GM19438 (cell line): ENCODE data around the gene VSIG8.

Experiments
- ATAC-seq: cut with Tn5 transposase; IDR thresholded peaks from one replicate; pipeline ENCODE4 v1.9.1; 2021; ENCODE audit warnings: low read depth; ENCODE audit not compliant: unreplicated experiment

Gene VSIG8

GRCh38 chr1:159860456-159860855 is 2.0 kb downstream of the VSIG8 start:
- no peak for ATAC-seq

GRCh38 chr1:159859767-159860322 is 2.6 kb downstream of the VSIG8 start:
- no peak for ATAC-seq

- ATAC-seq, result no peak
Observed at GRCh38 chr1:159857889-159858288, 4.6 kb downstream of the VSIG8 start.

- no peak for ATAC-seq
Observed at GRCh38 chr1:159856576-159856975, 5.9 kb downstream of the VSIG8 start.

GRCh38 chr1:159855709-159856108 is 6.7 kb downstream of the VSIG8 start:
- ATAC-seq, result no peak

- ATAC-seq, result peak; percentile 88
Observed at GRCh38 chr1:159854693-159855192, 7.7 kb downstream of the VSIG8 start.

- ATAC-seq, result peak; percentile 3
Observed at GRCh38 chr1:159854116-159854692, 8.3 kb downstream of the VSIG8 start.

- no peak for ATAC-seq
Observed at GRCh38 chr1:159853417-159854115, 8.9 kb downstream of the VSIG8 start.

GRCh38 chr1:159851407-159851806 is 11.1 kb downstream of the VSIG8 start:
- no peak for ATAC-seq

GRCh38 chr1:159849626-159850366 is 12.7 kb downstream of the VSIG8 start:
- ATAC-seq, result no peak

- ATAC-seq, result no peak
Observed at GRCh38 chr1:159848326-159848725, 14.1 kb downstream of the VSIG8 start.

GRCh38 chr1:159847231-159847630 is 15.2 kb downstream of the VSIG8 start:
- no peak for ATAC-seq

GRCh38 chr1:159845751-159846629 is 16.5 kb downstream of the VSIG8 start:
- ATAC-seq, result no peak

- ATAC-seq, result no peak
Observed at GRCh38 chr1:159843459-159843858, 19.0 kb downstream of the VSIG8 start.

GRCh38 chr1:159841749-159842148 is 20.7 kb downstream of the VSIG8 start:
- ATAC-seq, result no peak

- ATAC-seq, result peak; percentile 75
Observed at GRCh38 chr1:159839116-159839849, 23.2 kb downstream of the VSIG8 start.

- ATAC-seq, result peak; percentile 66
Observed at GRCh38 chr1:159838715-159839114, 23.7 kb downstream of the VSIG8 start.

- ATAC-seq, result no peak
Observed at GRCh38 chr1:159835862-159836525, 26.5 kb downstream of the VSIG8 start.

GRCh38 chr1:159835356-159835755 is 27.1 kb downstream of the VSIG8 start:
- no peak for ATAC-seq
